COLO668 (cell line): Measurements from ENCODE around the gene KRT33B.
"Not testable (repeated sequence)": the region's sequence is repeated elsewhere in the genome, so short reads cannot be mapped to it uniquely, and the experiment has no call there.

Source experiments
- DNase-seq: peaks from one replicate; lab custom pipeline; 2025; ENCODE audit not compliant: unreplicated experiment; lab: John Stamatoyannopoulos, UW

Gene KRT33B

DNA sequence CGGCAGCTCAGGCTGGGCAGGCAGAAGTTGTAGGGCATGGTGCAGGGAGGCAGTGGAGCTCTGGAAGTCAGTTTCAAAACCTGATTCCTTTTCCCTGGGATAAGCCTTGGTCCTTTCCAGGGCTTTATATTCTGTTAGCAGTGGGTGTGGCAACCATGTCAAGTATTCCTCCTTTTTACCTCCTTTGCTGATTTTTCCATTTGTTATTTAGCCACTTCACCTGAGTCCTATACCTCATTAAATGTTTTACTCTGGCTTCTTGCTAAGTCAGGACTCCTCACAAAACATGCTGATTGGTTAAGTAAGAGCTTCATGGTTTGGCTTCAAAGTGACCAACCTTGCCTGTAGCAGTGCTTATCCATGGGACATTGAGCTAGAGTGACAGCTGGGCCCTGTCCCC, at the start of gene KRT33B:
TSS of gene KRT33B (minus strand) at position 101 of the 400 bp plus-strand sequence. CDS start at position 38, 63 bp downstream.
- no peak for DNase-seq

DNA sequence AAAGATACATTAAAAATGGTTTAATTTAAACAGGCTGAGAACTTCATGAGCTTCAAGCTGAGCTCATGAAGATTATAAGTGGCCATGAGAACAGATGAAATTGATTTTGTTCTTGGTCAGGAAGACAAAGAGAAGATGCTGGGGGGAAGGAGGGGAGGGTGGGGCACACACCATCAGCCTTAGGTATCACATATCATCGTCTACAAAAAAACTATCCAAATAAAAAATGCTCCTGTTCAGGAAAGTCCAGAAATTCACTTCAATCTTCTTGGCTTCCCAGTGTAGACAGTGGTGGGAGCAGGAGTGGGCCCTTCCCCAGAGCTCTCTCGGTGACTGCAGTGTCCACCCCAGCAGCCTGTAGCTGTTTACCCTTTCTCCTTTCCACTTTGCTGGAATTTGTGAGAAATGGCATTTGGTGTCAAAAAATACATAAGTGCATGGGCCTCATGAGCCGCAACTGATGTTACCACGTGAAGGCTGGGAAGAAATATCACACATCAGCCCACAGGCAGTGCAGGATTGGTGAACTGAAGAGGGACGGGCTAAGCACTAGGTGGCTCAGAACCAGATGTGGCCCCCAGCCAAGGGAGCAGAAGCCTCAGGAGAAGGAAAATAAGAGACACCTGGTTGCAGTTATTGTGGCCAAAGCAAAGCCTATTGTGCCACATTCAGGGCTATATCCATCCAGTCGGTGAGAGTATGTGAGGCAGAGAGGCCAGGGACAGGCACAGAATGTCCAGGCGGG, 48.7 kb upstream of the KRT33B start:
- no peak for DNase-seq

DNA sequence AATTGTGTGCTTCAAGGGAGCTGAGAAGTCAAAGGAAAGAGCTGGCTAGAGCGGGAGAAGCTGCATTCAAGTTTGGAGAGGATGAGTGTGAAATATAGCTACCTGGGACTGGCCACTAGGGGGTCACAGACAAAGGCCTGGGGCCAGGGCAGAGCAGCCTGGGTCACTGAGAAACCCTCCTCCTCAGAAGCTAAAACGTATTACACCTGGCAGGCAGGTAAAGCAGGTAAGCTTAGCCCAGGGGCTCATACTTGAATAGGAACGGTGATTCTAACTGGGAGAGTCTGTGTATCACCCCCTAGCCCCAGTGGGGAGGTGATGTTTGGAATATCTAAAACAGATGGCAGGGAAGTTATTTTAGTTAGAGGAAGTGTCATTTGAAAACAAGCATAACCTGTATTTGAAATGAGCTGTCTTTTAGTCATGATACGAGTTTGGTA, 48.0 kb upstream of the KRT33B start:
- peak; percentile 2 for DNase-seq

DNA sequence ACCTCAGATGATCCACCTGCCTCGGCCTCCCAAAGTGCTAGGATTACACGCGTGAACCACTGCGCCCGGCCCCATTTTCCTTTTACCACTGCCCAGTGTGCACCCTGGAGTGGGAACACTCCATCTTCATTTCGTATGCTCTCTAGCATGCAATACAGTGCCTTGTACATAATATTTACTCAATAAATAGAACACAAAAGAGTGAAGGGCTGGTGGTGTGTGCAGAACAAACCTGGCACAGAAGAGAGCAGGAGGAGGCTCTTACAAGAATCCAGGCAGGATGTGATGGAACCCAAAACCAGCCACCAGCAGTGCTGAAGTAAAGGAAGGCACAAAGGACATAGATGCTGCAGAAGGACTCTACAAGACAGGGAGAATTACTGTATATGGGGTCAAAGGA, 47.5 kb upstream of the KRT33B start:
- DNase-seq = no peak

DNA sequence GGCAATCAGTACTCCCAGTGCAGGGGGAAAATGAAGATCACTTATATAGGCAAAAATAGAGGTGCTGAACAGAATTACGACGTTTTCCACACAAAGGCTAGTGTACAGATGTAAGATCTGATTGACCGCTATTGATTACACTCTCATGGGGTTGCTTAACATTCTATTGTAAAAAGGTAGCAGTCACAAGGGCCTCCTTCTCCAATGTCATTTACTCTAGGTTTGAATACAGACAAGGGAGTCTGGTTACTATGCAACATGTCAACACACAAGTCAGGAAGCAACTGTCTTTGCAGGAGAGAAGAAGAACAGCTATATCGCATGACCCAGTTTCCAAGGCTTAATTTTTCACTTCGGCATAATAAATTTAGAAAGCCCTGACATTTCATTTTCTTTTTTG, 46.9 kb upstream of the KRT33B start:
- DNase-seq = no peak

DNA sequence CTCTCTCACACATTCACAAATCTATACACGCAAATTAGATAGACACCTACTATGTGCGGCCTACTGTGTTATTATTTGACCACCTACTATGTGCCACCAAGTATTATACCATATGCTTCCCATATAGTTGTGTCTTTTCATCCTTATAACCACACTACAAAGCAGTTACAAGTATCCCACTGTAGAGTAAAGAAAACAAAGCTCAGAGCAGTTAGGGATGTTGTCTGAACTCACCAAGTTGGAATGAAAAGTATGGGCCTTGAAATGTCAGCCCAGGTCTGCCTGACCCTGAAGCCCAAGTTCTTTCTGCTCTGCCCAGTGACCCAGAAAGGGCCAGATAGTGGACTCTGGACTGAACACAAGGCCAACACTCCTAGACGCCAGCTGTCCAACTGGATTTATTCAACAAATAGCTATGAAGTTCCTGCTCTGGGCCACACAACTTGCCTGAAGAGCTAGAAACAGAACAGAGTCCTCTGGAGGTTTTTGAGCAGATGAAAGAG, 46.3 kb upstream of the KRT33B start:
- no peak for DNase-seq

DNA sequence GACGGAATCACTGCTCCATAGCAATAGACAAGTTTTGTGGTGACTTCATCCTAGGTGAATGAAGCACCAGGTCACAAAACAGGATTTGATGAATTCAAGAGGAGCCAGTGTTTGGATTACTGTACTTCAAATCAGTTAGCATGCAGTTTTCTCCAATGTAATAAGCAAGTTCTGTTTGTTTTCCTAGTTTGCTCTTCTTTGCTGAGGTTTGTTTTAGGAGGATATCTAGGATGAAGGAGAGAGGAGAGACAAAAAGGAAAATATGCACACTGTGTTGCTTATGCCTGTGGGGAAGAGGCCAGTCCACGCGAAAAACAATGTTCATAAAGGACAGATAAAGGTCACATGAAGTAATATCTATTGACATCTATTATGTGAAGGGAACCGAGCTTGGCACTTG, 45.8 kb upstream of the KRT33B start:
- no peak for DNase-seq

DNA sequence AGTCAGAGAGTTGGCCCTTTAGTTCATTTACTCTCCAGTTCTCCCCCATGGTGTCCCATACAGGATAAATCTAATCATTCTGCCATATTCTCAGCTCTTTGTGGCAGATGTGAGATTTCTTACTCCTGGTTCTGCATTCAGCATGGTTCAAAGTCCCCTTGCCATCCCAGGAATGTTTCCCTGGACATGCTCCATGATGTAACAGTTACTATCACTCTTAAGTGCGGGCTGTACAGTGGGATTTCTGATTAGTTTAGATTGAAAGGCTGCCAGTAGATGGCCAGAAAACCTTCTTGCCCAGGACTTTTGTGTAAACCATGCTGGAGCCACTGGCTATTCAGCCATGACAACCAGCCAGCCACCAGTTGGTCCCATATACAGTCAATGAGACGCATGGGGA, 44.4 kb upstream of the KRT33B start:
- no peak for DNase-seq

DNA sequence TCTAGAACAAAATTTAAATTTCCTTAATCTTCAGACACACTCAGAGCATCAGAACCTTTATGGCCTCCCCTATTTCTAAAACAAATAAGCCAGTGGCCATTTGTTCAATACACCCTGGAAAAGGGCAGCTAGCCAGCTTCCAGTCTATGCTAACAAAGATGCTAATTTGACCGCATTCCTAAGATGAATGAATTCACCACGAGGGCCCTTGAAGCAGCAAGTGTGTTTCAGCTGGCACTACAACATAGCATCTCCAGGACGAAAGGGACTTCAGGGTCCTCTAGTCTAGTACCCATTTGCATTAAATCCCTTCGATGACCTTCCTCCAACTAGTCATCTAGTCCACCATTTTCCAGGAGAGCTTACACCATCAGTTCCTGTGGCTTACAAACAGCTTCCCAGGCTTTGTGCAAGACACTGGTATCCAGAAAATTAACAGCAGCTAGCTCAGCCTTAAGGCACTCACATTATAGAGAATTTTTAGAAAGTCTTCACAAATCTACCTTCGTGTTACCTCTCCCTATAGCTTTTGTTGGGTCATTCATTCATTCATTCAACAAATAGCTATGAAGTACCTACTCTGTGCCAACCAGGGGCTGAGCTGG, 43.8 kb upstream of the KRT33B start:
- DNase-seq = no peak

DNA sequence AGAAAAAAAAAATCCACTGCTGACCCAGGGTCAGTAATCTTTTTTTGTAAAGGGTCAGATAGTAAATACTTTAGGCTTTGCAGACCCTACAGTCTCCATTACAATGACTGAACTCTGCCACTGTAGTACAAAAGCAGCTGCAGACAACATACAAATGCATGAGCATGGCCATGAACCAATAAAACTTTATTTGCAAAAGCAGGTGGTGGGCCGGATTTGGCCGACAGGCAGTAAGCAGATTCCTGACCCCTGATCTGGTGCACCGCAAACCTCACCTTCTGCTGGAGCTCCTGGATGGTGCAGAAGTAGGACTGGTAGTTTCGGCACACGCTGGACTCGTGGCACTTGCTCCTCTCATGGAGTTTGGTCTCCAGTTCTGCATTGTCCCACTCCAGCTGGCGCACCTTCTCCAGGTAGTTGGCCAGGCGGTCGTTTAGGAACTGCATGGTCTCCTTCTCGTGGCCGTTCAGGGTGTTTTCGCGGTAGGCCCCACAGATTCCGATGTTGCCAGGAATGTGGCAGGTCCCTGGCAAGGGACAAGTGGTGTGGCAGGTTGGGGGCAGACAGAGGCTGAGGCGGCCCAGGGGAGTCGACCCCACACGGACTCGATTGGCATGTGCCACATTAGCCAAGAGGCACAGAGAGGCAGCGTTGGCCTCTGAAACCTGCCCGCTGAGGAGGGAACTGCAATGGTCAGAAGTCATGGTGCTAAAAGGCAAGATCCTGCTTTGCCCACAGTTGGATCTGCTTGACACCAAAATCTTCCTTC, 41.6 kb upstream of the KRT33B start:
- DNase-seq = no peak

DNA sequence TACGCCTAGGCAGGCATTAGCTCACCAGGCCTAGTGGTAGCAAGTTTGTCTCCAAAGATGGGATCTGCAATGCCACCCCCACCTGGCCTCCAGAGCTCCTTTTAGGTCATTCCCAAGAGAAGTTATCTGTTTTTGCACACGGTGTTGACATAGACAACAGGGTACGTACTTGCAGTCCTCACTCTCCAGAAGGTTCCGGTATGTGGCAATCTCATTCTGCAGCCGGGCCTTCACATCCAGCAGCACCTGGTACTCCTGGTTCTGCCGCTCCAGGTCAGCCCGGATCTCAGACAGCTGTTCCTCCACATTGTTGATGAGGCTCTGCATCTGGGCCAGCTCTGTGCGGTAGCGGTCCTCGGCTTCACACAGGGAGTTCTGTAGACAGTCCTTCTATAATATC, 37.6 kb upstream of the KRT33B start:
- no peak for DNase-seq

DNA sequence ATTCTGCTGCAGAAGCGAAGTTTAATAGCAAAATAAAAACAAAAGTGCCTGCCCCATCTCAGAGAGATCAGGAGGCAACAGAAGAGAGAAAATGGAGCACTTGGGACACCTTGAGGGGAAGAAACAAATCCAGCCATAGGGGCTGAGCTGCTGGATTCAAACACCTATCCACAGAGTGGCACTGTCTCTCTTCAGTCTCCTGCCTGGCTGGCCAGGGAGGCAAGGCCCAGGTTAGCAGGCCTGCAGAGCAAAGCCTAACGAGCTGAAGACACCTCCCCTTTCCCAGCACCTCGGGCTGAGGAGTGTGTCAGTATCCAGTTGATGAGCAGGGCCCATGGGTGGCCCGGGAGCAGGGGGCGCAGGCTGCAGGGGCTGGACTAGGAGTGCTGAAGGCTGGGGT, 36.6 kb upstream of the KRT33B start:
- DNase-seq = no peak

DNA sequence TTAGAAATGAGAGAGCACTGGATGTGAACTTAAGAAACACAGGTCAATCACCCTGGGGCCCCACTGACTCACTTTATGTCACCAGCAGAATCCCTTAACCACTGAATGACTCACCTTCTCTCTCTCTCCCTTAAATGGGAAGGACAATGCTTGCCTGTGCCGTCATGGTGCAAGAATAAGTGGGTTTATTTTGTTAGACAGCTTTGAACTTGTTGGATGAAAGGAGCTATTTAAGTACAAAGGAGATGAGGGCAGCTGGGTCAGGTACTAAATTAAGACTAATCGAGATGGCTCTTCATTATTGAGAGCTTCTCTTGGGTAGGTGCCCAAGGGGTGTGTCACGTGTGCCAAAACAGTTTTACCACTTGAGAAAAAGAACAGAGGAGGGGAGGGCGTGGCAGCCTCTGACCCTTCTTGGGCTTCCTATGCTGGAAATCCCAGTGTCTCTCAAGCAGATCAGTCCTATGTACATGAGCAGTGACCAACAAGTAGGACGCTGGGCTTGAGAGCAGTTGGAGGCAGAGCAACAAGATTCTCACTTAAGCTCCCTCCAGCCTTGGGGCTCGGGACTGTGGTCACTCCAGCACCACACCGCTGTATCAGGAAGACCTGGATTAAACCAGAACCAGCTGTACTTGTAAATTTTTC, 34.5 kb upstream of the KRT33B start:
- no peak for DNase-seq

DNA sequence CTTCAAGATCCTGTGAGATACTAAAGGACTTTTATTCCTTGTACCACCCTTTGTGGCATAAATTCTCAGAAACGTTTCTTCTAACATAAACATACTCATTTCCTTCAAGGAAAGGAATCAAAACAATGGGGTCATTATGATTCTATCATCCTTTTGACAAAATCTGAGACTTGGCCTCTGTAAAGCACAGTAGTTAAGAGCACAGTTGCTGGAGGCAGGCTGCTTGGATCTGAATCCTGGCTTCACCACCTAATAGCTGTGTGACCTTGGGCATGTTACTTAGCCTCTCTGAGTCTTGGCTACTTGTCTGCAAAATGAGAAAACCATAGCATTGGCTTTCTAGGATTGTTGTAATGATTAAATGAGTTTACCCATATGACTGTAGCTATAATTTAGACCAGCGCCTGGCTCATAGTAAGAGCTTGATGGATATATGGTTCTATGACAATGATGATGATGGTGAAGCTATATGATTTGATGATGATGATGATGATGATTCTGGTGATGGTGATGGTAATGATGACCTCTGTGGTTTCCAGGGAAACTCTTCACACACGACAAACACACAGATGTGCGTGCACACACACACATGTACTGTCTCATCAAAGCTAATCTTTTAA, 33.9 kb upstream of the KRT33B start:
- no peak for DNase-seq

DNA sequence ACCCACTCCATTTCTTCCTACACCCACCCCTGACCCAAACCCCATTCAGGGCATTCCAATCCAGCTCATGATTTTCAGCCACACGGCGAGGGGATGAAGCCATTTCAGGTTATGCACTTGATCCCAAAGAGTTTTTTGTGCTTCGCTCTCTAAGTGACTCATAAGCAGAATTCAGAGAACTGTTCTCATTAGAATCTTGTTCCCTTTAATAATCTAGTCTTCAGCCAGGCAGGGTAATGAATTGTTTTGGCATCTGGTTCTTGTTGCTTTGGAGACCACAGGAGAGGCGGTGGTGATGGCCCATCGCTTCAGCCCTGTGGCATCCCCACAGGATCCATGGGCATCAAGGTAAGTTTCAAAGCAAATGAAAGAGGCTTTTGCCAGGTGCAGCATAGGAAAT, 32.5 kb upstream of the KRT33B start:
- DNase-seq = no peak

DNA sequence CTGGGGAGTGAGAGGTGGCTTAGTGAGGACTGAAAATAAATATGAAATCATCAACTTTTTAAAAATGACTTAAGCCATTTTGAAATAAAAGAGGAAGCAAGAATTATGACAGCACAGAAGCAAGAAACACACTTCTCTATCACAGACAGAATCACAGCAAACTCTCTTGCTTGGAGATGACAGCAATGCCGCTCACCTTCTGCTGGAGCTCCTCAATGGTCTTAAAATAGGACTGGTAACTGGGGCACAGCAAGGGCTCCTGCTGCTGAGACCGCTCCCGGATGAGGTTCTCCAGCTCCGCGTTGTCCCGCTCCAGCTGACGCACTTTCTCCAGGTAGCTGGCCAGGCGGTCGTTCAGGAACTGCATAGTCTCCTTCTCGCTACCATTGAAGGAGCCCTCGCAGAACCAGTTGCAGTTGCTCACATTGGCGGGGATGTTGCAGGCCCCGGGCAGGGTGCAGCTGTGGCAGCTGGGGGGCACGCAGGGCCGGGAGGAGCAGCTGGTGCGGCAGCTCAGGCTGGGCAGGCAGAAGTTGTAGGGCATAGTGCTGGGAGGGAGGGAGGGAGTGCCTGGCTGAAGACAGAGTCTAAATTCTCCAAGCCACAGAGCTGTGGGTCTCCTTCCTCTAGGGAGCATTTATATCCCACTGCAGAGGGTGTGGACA, 27.5 kb upstream of the KRT33B start, which contains the start of gene KRT31:
TSS of gene KRT31 (minus strand) at position 613 of the 665 bp plus-strand sequence. CDS start at position 544, 69 bp downstream.
- no peak for DNase-seq

DNA sequence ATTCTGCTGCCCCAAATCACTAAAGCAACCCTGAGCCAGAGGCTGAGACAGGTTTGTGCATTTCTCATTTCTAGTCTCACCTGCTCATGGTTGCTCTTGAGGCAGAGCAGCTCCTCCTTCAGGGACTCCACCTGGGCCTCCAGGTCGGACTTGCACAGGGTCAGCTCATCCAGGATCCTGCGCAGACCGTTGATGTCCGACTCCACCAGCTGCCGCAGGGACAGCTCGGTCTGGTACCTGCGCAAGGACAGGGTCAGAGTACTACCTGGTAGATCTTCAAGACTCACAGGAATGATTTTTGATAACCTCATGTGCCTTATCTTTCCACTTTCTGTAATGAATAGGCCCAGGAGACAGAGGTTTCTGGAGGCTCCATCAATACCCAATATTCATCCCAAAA, 26.7 kb upstream of the KRT33B start:
- no peak for DNase-seq

DNA sequence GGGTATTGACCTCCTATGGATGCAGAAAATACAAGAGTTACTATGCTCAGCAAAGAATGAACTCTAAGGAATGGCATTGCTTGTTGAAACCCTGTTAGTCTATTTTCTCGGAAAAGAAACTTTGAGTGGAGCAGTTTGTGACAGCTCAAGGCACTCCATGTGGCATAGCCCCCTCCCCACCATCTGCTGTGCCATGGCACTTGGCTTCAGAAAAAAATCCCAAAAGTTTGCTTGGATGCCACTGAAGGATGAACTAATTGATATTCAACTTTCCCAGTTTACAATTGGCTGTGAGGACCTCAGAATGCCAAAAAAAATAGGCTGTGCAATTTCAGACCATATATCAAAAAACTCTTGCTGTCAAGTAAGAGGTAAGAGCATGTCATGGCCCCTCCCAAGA, 26.0 kb upstream of the KRT33B start:
- DNase-seq = no peak

DNA sequence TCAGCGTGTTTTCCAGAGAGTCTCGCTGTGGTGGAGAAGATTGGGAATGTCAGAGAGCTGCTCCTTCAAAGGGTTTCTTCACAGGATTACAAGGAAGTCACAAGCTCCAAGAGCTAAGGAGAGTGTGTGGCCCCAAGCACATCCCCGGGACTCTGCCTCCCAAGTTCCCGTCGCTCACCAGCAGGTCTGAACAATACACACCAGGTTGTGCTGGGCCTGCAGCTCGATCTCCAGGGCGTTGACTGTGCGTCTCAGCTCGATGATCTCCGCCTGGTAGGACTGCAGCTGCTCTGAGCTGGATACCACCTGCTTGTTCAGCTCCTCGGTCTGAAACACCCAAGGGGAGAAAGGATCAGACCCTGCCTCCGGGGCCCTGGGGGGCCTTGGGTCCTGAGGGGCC, 25.4 kb upstream of the KRT33B start:
- not testable (repeated sequence) for DNase-seq

DNA sequence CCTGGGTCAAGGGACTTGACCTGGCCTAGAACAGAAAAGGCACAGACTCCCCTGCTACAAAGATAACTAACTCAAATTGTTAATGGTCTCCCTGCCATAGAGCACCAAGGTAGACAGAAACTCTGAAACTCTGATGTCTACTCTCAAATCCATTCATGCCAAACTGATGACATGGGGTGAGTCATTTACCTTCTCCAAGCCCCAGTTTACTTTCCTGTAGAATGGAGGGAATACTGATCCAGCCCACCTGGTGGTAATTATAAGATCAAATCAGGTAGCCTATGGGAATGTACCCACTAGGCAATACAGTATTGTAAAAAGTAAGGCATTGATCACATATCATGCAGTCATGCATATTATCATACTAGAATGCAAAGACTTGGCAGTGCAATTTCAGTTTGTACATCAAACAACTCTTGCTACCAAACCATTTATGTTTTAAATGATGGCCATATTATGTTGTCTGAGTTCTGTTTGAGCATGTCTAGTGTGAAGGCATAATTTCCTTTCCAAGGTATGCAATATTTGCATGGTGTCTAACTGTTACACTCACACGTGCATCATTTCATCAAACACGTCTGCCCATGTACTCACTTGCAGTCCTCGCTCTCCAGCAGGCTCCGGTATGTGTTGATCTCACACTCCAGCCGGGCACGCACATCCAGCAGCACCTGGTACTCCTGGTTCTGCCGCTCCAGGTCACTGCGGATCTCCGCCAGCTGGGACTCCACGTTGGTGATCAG, 24.8 kb upstream of the KRT33B start:
- no peak for DNase-seq
